Mesenchymal stem cell (in vitro differentiated cells and primary cell): ENCODE results near the gene NDUFAF8.

Source experiments
- DNase-seq: peaks from one replicate; pipeline ENCODE4 v3.0.0-alpha.2; 2013
- H2AFZ ChIP-seq: one replicate; pipeline ENCODE4 v1.6.1; 2013; ENCODE audit warnings: low read depth, mild to moderate bottlenecking, control low read depth, inconsistent platforms, low read length, moderate library complexity
- H2AK5ac ChIP-seq: 2 replicates; pipeline ENCODE4 v1.6.1; 2013; ENCODE audit warnings: low read length, moderate library complexity, mild to moderate bottlenecking, inconsistent platforms; ENCODE audit not compliant: severe bottlenecking
- H2BK120ac ChIP-seq: one replicate; pipeline ENCODE4 v1.6.1; 2013; ENCODE audit warnings: low read depth, mild to moderate bottlenecking, inconsistent platforms, low read length, moderate library complexity
- H2BK12ac ChIP-seq, 2 experiments: one replicate each; pipeline ENCODE4 v1.6.1; 2013; ENCODE audit warnings: inconsistent platforms in 2 of 2, low read length in 2 of 2, mild to moderate bottlenecking in 2 of 2, moderate library complexity in 2 of 2, control low read depth in 1 of 2
- H2BK15ac ChIP-seq: one replicate; pipeline ENCODE4 v1.6.1; 2013; ENCODE audit warnings: mild to moderate bottlenecking, low read depth, inconsistent platforms; ENCODE audit not compliant: poor library complexity, severe bottlenecking
- H2BK5ac ChIP-seq: 2 replicates; pipeline ENCODE4 v1.6.1; 2013; ENCODE audit warnings: low read depth, mild to moderate bottlenecking, low read length, control low read depth, inconsistent platforms; ENCODE audit not compliant: poor library complexity, severe bottlenecking
- H3K14ac ChIP-seq, 2 experiments: one replicate each; pipeline ENCODE4 v1.6.1; 2013; ENCODE audit warnings: inconsistent platforms in 2 of 2, low read length in 2 of 2, control low read depth in 1 of 2, mild to moderate bottlenecking in 1 of 2, moderate library complexity in 1 of 2
- H3K18ac ChIP-seq, 2 experiments: one replicate each; pipeline ENCODE4 v1.6.1; 2013; ENCODE audit warnings: inconsistent platforms in 2 of 2, low read length in 2 of 2, control low read depth in 1 of 2, low read depth in 1 of 2, mild to moderate bottlenecking in 1 of 2
- H3K23ac ChIP-seq, 2 experiments: one replicate each; pipeline ENCODE4 v1.6.1; 2013; ENCODE audit warnings: inconsistent platforms in 2 of 2, low read length in 2 of 2, mild to moderate bottlenecking in 2 of 2, moderate library complexity in 2 of 2, control low read depth in 1 of 2
- H3K27ac ChIP-seq: 2 replicates; pipeline ENCODE4 v1.5.1; 2013; ENCODE audit warnings: mild to moderate bottlenecking, moderate library complexity, low read length, control low read depth, inconsistent platforms; ENCODE audit not compliant: poor library complexity, severe bottlenecking
- H3K27me3 ChIP-seq, 2 experiments: 2 replicates each; pipeline versions ENCODE4 v1.6.1 to v1.7.0; 2013; ENCODE audit warnings: low read length in 2 of 2, mild to moderate bottlenecking in 2 of 2, moderate library complexity in 2 of 2, control low read depth in 1 of 2, inconsistent platforms in 1 of 2; ENCODE audit not compliant: control insufficient read depth in 1 of 2, insufficient read depth in 1 of 2
- H3K36me3 ChIP-seq, 2 experiments: 2 replicates each; pipeline versions ENCODE4 v1.6.1 to v1.7.0; 2013; ENCODE audit warnings: low read length in 2 of 2, control low read depth in 1 of 2, inconsistent platforms in 1 of 2, low read depth in 1 of 2, mild to moderate bottlenecking in 1 of 2; ENCODE audit not compliant: insufficient read depth in 2 of 2, control insufficient read depth in 1 of 2
- H3K4ac ChIP-seq, 2 experiments: one replicate each; pipeline ENCODE4 v1.6.1; 2013; ENCODE audit warnings: inconsistent platforms in 2 of 2, low read length in 2 of 2, mild to moderate bottlenecking in 2 of 2, moderate library complexity in 2 of 2, control low read depth in 1 of 2, low read depth in 1 of 2
- H3K4me1 ChIP-seq: 2 replicates; pipeline ENCODE4 v1.6.1; 2013; ENCODE audit warnings: low read depth, low read length, control low read depth; ENCODE audit not compliant: control insufficient read depth, insufficient read depth
- H3K4me2 ChIP-seq: 2 replicates; pipeline ENCODE4 v1.6.1; 2013; ENCODE audit warnings: low read length, mild to moderate bottlenecking, inconsistent platforms; ENCODE audit not compliant: poor library complexity, severe bottlenecking
- H3K4me3 ChIP-seq, 2 experiments: 2 replicates each; pipeline versions ENCODE4 v1.5.1 to v1.7.0; 2013; ENCODE audit warnings: low read length in 2 of 2, mild to moderate bottlenecking in 2 of 2, control low read depth in 1 of 2, low read depth in 1 of 2; ENCODE audit not compliant: insufficient read depth in 1 of 2
- H3K79me1 ChIP-seq: replicated peaks from 2 replicates; pipeline ENCODE4 v1.6.1; 2013; ENCODE audit warnings: mild to moderate bottlenecking, control low read depth, low read length, inconsistent platforms; ENCODE audit not compliant: poor library complexity, severe bottlenecking
- H3K9ac ChIP-seq: 2 replicates; pipeline ENCODE4 v1.7.0; 2013; ENCODE audit warnings: mild to moderate bottlenecking, low read length, moderate library complexity
- H3K9me3 ChIP-seq: 2 replicates; pipeline ENCODE4 v1.7.0; 2013; ENCODE audit warnings: mild to moderate bottlenecking, low read length; ENCODE audit not compliant: control insufficient read depth
- H4K8ac ChIP-seq: one replicate; pipeline ENCODE4 v1.6.1; 2013; ENCODE audit warnings: inconsistent platforms, mild to moderate bottlenecking, low read length, moderate library complexity
- H4K91ac ChIP-seq: one replicate; pipeline ENCODE4 v1.6.1; 2013; ENCODE audit warnings: mild to moderate bottlenecking, low read length, inconsistent platforms
- WGBS: methylation state at CpG from one replicate; pipeline ENCODE4 v1.1.7; 2013; ENCODE audit warnings: mixed read lengths; 5-methylcytosine and 5-hydroxymethylcytosine counted together

The NDUFAF8 gene

DNA sequence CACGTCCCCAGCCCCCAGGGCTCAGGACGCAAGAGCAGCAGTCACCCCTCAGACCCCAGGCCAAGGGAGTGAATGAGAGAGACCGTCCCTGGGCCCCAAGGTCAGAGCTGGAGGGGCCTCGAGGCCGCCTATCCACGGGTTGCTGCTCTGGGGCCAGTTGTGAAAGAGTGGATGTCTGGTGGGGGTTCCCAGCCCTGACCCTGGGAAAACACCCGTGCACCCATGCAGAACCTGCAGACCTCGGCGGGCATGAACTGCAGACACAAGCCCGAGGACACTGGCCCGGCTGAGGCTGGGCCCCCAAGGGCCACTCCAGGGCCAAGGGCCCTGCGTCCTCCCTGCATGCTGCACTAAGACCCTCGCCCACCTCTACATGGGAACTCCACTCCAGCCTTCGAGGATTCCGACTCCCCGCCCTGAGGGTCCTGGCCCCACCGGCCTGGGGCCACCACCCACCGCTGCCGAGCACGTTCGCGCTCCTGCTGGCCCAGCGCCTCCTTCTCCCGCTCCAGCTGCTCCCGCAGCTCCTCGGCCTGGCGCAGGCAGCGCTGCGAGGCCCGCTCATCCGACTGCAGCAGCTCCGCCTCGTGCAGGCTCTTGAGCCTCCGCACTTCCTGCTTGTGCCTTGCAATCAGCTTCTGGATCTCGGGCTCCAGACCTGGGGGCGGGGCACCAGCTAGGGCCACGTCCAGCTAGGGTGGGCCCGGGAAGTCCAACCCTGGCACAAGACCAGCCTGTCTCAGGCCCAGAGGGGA is 45.5 kb upstream of the NDUFAF8 start:
- Histone ChIP-seq H2BK15ac (no peak overlapping the region), H4K91ac (no peak overlapping the region), H2BK120ac (no peak overlapping the region), H3K27ac (no peak overlapping the region), H3K4me3 (no peak overlapping the region), H3K4me2 (no peak overlapping the region), H3K23ac (no peak overlapping the region), H3K79me1 (no peaks in the 10 kb centered on the region), H4K8ac (no peak overlapping the region), H3K36me3 (peaks cover 0 to 97% of the 10 kb centered on the region in 2 experiments), H2AK5ac (no peak overlapping the region), H2AFZ (no peak overlapping the region), H2BK12ac (no peak overlapping the region), H3K18ac (no peak overlapping the region), H2BK5ac (no peak overlapping the region), H3K9me3 (no peaks in the 10 kb centered on the region), H3K4ac (no peak overlapping the region), H3K4me1 (peaks cover 14% of the 10 kb centered on the region), H3K9ac (no peak overlapping the region), H3K27me3 (no peaks in the 10 kb centered on the region), H3K14ac (no peak overlapping the region)
- DNase-seq = no peak
- WGBS = 90% methylated on average over 38 of the region's 38 CpGs

DNA sequence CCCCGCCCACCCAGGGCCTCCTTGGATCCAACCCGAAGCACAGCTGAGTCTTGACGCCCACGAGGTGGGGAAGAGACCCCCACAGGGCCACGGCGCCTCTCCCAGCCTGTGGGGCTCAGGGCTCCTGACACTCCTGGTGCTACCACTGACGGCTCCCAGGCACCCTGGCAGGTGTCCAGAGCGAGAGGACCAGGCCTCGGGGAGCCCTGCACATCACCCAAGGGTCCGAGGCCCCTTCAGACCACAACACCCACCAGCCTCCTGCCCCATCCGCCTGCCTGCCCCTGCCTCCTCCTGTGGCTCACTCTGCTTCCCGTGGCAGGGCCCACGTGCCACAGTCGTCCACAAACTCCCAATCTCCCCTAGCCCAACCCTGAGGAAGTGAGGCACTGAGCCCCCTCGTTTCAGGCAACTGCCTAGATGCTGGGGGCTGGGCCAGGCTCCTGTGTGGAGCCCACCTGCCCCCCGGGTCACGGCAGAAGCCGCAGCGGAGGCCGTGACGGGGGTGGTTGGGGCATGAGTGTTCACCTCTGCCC is 44.8 kb upstream of the NDUFAF8 start:
- H2BK12ac ChIP-seq = no peak overlapping the region
- H3K36me3 ChIP-seq = peaks cover 0 to 97% of the 10 kb centered on the region in 2 experiments
- H3K14ac ChIP-seq = no peak overlapping the region
- 95% methylated on average over 21 of the region's 21 CpGs for WGBS
- H3K4me1 ChIP-seq = peaks cover 14% of the 10 kb centered on the region
- no peak overlapping the region for H4K8ac ChIP-seq
- H2BK15ac ChIP-seq = no peak overlapping the region
- no peak overlapping the region for H2BK5ac ChIP-seq
- H3K9me3 ChIP-seq = no peaks in the 10 kb centered on the region
- H3K4me3 ChIP-seq = no peak overlapping the region
- H3K9ac ChIP-seq = no peak overlapping the region
- no peak overlapping the region for H3K27ac ChIP-seq
- no peak overlapping the region for H3K4me2 ChIP-seq
- H3K23ac ChIP-seq = no peak overlapping the region
- DNase-seq = no peak
- H4K91ac ChIP-seq = no peak overlapping the region
- H3K4ac ChIP-seq = no peak overlapping the region
- H3K18ac ChIP-seq = no peak overlapping the region
- H2BK120ac ChIP-seq = no peak overlapping the region
- H2AK5ac ChIP-seq = no peak overlapping the region
- no peaks in the 10 kb centered on the region for H3K79me1 ChIP-seq
- no peaks in the 10 kb centered on the region for H3K27me3 ChIP-seq
- H2AFZ ChIP-seq = no peak overlapping the region

DNA sequence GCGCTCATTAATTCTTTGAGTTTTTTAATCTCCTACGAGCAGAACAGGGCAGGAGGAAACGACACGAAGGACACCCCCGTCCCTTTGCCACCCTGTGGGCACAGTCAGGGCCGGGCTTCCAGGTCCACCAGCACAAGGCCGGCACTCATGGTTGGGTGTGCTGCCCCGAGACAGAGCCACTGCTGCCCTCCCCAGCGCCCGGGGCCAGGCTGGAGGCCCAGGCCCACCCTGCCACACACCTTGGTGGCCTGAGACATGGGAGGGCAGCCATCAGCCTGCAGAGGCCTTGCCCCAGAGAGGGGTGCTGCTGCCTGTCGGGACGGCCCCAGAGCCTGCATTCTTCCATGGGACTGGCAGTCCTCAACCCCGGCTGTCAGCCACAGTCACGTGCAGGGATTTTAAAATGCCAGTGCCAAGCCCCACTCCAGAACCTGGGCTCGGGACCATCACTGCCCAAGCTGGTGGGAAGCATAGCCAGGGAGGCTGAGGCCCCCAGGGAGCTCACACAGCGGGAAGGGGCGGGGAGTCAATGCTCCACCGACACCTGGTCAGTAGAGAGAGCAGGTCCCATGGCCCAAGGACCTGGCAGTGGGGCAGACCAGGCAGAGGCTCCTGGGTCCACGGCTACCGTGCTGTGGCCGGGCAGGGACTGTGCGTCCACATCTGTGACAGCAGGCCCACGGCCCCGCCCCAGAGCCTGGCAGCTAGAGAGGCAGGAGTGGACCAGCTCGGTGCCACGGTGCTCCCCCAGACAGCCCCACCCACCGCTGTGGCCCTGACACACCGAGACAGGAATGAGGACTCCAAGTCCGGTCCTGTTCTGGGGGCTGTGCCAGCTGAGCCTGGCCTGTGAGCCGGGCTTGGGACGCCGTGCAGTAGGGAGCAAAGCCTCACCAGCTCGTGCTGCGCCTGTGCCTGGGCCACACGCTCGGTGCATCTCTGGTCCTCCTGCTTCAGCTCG is 43.9 kb upstream of the NDUFAF8 start:
- no peak overlapping the region for H2BK15ac ChIP-seq
- no peak overlapping the region for H3K4me2 ChIP-seq
- H2BK120ac ChIP-seq = no peak overlapping the region
- H3K4me1 ChIP-seq = peaks cover 8% of the 10 kb centered on the region
- H4K91ac ChIP-seq = peak overlapping the region; percentile 47
- no peak overlapping the region for H3K9ac ChIP-seq
- H3K4me3 ChIP-seq = peak overlapping the region in 1 of 2 experiments; percentile 16
- H3K14ac ChIP-seq = peak overlapping the region in 1 of 2 experiments; percentile 49
- H3K27me3 ChIP-seq = no peaks in the 10 kb centered on the region
- no peak overlapping the region for H3K4ac ChIP-seq
- H2AFZ ChIP-seq = no peak overlapping the region
- H2AK5ac ChIP-seq = no peak overlapping the region
- 96% methylated on average over 37 of the region's 37 CpGs for WGBS
- DNase-seq = no peak
- no peak overlapping the region for H3K27ac ChIP-seq
- no peak overlapping the region for H4K8ac ChIP-seq
- H3K36me3 ChIP-seq = peaks cover 0 to 97% of the 10 kb centered on the region in 2 experiments
- H3K18ac ChIP-seq = no peak overlapping the region
- H2BK5ac ChIP-seq = no peak overlapping the region
- no peaks in the 10 kb centered on the region for H3K9me3 ChIP-seq
- H2BK12ac ChIP-seq = no peak overlapping the region
- H3K79me1 ChIP-seq = peaks cover under 1% of the 10 kb centered on the region
- no peak overlapping the region for H3K23ac ChIP-seq
